ENCODE data around the gene SEC31B.

- TF ChIP-seq, protein P1, sequence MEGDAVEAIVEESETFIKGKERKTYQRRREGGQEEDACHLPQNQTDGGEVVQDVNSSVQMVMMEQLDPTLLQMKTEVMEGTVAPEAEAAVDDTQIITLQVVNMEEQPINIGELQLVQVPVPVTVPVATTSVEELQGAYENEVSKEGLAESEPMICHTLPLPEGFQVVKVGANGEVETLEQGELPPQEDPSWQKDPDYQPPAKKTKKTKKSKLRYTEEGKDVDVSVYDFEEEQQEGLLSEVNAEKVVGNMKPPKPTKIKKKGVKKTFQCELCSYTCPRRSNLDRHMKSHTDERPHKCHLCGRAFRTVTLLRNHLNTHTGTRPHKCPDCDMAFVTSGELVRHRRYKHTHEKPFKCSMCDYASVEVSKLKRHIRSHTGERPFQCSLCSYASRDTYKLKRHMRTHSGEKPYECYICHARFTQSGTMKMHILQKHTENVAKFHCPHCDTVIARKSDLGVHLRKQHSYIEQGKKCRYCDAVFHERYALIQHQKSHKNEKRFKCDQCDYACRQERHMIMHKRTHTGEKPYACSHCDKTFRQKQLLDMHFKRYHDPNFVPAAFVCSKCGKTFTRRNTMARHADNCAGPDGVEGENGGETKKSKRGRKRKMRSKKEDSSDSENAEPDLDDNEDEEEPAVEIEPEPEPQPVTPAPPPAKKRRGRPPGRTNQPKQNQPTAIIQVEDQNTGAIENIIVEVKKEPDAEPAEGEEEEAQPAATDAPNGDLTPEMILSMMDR (IDR thresholded peaks at IDR 0.05; ENCODE audit: poor library complexity): no peak
- no peak for TF ChIP-seq EZH2 (IDR thresholded peaks at IDR 0.05; ENCODE audit: borderline replicate concordance)
- TF ChIP-seq EZH2phosphoT487 (IDR thresholded peaks at IDR 0.05; ENCODE audit: low read depth, severe bottlenecking, unreplicated experiment): no peak
Measured at GRCh38 chr10:100565206-100565985, 45.7 kb upstream of the SEC31B start.
